HG03280 (cell line): ENCODE results near the gene ADCY9.
A peak's percentile ranks its signal among the peaks of the same experiment; 100 is the strongest.

ENCODE experiments used
- ATAC-seq: cut with Tn5 transposase; IDR thresholded peaks from one replicate; pipeline ENCODE4 v1.9.1; 2021; ENCODE audit warnings: mild to moderate bottlenecking, moderate library complexity; ENCODE audit not compliant: unreplicated experiment

Gene ADCY9

DNA sequence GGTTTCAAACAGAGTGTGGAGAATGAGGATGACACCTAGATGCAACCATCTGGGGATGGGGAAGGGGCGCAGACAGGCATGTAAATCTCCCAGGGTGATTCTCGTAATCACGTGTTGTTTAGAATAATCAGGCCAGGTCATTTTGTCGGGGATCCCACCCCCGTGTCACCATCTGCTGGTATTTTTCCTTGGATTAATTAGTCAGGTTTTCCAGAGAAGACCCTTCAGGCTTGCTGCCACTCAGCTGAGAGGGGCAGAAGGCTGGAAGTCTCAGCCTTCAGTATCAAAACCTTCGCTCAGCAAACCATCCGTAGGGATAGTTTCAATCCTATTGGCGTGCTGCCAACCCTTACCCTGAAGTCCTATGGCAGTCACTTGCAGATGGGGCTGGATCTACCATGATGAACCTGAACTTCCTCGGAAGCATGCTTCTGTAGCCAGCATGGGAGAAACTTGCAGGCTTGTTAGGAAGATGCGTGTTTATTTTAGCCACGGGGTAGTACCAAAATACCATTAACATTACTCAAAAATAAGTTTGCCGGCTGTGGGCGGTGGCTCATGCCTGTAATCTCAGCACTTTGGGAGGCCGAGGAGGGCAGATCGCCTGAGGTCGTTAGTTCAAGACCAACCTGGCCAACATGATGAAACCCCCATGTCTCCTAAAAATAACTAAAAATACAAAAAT is 7.5 kb upstream of the ADCY9 start:
- ATAC-seq = no peak

DNA sequence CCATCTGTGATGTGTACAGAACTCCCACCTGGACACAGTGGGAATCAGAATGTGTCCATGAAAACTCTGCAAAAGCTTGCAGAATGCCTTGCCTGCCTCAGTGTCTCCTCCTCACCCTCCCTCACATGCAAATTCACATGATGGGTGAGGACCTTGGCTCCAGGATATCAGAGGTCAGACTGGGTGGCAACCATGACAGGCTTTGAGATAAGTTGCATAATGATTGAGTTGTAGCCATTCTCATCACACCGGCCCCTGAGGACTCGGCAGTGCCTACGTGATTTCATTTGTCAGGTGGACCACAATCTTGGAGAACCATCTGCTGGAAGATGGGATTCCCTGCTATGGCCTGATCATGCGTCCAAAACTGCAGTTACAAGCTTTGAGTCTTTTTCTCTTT is 3.9 kb upstream of the ADCY9 start:
- no peak for ATAC-seq

DNA sequence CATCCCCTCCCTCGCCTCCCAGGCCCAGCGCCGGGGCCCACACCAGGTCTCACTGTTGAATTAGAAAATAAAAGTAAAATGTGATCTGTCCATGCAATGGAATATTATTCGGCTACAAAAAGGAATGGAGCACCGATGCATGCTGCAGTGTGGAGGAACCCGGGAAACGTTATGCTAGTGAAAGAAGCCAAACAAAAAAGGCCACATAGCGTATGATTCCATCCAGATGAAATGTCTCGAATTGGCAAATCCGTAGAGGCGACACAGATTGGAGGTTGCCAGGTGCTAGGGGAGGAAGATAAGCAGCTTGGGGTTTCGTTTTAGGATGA is 972 bp upstream of the ADCY9 start:
- no peak for ATAC-seq

DNA sequence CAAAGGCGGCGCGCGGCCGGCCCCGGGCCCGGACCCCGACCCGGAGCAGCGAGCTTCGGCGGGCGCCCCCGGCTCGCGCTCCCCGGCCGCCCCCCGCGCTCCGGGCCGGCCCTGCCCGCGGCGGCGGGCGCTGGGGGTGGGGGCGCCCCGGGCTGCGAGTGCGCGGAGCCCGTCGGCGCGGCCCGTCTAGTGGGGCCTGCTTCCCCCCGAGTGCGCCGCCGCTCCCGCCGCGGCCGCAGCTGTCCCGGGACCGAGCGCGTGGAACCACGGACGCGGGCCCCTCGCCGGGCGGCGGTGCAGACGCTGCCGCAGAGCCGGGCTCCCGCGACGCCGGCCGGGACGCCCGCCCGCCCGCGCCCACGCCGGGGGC is 308 bp downstream of the ADCY9 start:
- peak; percentile 13 for ATAC-seq

DNA sequence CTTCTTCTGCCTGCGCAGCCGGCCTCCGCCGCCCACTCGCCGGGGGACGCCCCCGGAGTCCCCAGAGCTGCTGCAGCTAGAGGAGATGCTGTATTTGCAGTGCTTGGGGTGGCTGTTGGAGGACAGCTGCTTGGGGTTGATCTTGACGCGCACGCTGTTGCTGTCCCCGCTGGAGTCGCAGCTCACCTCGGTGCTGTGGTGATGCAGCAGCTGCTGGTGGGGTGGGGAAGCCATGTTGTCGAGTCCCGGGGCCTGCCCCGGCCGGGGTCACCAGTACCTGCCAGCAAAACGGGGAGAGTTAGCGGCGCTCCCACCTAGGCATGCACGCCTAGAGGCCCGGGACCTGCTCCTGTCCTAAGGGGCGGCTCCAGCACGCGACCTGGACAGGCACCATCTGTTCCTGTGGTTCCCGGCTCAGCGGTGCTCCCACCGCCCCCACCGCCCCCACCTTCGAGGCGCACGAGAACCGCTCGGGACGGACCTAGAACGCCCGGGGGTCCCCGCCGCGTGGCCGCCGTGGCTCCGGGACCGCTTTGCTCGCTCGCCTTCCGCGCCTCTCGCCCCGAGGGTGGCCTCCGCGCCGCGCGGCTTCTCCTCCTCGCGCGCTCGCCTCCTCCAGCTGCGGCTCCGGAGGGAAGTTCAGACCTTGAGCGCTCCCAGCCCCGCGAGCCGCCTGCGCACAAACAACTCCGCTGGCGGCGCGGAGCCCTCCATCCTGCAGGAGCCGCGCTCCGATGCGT is 863 bp downstream of the ADCY9 start:
- peak; percentile 11 for ATAC-seq

DNA sequence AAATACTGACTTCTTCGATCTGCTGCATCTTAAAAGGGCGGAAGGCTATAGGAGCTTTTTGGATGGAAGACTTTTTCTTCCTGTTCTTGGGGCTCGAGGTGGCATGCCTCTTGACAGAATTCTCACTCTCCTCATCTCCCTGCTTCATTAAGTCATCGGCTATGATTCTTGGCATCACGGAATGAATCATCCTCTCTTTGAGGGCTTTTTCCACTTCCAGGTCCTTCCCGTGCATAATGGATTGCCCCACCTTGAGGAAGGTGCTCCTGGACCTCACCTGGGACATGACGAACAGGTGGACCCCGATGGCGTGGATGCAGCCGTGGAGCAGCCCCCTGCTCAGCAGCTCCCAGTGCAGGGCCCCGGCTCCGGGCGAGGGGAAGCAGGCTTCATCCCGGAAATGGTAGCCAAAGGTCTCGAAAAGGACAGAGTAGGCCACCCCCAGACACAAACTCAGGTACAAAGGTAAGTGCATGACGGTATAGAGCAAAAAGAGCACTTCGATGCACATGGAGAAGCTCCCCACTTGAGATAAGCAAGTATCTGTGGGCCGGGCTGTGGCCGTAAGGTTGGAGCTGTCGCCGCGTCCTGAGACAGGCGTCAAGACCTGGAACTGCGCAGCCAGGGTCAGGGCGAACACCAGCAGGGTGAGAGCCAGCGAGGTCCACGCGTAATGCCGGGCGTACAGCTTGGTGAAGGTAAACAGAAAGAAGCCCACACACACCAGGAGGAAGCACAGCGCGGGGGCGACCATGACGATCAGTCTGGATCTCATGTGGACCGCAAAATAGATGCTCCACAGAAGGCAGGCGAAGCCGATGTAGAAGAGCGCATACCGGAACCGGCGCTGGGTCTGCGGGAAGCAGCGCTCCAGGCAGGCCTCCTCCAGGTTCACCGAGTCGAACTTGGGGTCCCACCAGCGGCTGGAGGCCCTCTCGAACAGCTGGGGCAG is 1.7 kb downstream of the ADCY9 start:
- no peak for ATAC-seq

DNA sequence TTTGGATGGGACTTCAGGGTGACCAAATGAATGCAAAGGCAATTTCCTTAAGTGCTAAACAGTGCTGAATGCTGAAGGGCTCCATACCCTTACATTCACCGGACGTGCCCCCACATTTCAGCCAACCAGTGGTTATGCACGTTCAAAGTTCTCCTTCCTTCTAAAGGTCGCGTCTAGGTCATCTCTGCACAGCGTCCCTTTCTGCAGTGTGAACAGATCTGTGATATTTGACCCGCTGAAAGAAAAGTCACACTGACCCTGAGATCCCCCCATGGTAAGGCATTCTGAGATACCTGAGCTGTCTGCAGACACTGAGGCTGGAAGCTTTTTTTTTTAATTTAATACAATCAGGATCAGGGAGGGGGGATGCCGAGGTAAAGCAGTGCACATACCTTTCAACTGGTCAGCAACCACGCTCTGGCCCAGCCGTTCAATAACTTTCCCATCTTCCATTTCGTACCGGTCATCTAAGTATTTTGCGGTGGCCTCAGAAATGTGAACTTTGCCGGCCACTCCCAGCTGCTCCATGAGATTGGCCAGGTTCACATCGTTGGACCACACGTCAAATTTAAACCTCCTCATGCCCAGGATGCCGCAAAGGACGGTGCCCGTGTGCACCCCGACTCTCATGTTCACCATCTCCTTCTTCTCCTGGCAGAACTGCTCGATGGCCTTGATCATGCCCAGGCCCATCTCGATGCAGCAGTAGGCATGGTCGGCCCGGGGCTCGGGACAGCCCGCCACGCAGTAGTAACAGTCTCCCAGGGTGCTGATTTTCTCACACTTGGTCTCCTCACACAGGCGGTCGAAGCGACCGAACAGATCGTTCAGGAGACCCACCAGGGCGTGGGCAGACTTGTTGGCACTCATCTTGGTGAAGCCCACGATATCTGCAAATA is 2.6 kb downstream of the ADCY9 start:
- ATAC-seq = no peak

DNA sequence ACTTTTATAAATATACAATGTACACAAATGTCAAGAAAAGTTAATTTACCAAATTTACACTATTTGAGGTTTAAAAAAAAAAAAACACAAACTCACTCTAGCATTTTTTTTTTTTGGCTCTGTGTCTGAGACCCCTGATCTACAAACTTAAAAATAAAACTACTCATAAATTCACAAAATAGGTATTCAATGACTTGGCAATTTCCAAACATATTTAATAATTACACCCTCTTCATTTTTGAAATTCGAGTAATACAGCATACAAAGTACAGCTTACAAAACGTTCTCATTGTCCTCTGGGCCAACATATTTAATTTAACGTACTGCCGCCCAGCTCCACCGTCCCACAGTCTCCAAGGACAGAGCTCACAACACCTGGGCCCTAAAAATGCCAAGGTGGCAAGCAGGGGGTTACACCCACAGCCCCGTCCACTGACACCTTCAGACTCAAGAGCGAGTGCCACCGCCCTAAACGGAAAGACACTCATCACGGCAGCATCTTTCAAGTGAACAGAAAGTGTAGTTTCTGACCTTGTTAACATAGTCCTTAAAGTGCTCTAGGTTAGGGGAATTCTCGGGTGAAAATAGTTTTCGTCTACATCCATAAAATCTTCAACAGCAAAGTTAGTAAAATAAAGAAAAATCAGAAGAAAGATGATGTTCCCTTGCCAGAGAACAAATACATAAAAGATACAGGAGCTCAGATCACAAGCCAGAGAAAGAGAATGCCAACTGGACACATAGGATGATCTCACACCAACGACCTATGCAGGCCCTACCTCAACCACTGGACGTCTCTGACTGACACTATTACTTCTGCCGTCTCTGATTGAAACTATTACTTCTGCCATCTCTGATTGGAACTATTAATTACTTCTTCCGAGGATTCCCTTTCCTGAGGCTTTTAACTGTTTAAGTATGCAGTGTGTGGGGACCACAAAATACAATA is 4.2 kb downstream of the ADCY9 start:
- ATAC-seq = no peak

DNA sequence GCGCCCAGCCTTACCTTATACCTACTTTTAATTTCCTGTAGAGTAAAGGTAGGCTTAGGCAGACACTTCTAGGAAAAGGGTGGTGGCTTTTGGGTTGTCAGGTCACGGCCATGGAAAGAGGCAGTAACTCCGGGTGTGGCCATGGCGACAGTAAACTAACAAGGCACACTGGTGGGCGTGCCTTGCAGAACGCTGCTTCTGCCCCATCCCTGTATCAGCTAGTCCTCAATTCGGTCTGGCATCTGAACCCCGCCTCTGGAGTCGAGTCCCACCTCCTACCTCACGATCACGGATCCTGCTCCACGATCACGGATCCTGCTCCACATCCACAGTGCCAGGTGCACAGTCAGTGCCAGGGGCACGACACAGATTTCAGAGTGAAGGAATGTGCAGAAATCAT is 5.6 kb downstream of the ADCY9 start:
- no peak for ATAC-seq

DNA sequence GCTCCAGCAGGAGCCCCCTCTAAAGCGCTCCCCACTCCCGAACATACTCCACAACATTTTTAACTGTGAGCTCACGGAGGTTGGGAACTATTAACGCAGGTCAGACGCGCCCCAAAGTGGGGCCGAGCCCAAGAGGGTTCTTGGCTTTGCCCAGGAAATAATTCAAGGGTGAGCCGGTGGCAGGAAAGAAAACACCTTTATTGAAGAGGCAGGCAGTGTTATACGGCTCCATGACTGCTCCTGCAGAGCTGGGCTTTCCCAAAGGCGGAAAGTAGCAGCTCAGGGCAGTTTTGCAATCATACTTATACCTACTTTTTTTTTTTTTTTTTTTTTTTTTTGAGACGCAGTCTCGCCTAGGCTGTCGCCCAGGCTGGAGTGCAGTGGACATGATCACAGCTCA is 6.2 kb downstream of the ADCY9 start:
- no peak for ATAC-seq

DNA sequence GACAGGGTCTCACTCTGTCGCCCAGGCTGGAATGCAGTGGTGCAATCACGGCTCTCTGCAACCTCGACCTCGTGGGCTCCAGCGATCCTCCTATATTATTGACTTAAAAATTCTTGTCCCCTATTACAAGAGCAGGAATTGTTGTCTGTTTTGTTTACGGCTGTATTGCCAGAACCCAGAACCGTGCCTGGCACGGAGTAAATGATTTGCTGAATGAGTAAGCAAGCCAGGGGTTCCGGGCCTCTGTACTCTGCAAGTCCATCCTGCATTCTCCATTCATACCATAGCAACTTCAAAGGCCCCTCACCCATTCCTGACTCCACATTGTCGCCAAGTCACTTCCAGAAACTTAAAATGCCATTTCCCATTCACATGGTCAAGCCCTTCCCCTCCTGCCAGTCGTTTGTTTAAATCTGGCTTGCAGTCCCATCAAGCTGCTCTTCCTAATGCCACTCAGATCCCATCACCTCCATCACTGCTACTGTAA is 6.9 kb downstream of the ADCY9 start:
- no peak for ATAC-seq

DNA sequence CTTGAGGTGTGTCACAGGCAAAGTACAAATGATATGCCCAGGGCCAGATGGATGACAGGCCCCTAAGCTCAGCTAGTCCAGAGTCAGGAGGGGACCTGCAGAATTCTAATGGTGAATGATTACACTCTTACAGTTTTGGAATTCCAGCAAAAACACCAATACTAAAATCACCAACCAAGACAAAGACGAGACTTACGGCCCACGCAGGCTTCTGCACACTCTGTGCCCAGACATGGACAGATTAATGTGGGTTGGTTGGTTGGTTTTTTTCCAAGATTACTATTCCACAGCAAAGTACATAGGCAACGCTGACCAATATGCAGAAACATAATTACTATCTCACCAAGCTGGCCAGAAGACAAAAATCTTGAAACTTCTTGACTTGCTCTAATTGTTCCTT is 9.7 kb downstream of the ADCY9 start:
- ATAC-seq = no peak

DNA sequence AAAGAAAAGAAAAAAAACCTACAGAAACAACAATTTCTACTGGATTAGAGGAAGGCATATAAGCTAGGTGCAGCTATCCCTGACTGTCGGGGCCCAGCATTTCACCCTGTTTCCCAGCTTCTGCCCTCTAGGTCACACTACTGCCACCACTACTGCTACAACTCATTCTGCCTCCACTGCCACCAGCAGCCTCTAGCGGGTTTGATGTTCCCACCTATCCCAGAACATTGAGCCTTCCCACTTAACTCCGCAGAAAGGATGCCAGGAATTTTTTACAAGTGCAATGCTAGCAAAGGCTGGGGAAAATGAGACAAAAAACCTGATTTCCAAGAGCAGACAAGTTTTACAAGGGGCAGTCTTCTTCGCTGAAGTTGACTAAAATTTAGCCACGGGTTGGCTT is 10.4 kb downstream of the ADCY9 start:
- ATAC-seq = no peak

DNA sequence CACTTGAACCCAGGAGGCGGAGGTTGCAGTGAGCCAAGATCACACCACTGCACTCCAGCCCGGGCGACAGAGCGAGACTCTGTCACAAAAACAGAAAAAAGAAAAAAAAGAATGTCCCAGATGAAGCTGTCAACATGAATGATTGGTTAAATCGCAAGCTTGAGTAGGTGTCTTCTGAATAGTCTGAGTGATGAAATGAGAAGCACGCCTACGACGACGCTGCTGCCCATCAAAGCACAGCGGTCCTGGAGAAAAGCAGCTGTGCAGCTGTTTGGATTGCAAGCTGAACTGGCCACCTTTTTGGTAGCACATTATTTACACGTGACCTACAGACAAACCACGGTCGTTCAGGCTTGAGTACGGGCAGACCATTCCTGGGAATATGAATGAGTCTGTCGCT is 12.5 kb downstream of the ADCY9 start:
- no peak for ATAC-seq

DNA sequence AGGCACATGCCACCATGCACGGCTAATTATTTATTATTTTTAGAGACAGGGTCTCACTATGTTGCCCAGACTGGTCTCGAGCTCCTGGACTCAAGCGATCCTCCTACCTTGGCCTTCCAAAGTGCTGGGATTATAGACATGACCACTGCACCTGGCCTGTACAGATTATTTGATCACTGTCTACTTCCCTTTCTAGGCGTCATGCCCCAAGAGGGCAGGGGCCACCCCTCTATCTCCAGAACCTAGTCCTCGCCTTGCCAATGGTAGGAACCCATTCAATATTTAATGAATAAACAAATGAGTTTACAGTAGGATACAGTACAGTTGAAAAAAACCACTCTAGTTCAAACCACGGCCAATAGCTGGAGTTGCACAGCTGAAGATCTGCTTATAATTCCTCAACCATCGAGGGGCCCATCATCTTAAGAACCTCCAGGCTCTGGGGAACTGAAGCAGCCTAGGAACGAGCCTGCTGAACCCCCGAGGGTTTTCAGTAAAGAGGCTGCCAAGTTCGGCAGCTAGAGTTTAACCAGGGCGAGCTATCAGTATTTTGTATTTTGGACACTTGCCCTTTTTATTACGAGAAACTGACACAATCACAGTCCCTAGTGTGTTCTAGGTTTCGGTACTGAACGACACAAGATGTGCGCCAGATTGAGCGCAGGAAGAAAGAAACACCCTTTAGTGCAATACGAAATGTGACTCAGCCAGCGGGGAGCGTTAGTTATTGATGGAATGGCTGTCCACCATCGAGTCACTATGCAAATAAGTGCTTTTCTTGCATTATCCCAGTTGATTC is 14.6 kb downstream of the ADCY9 start:
- no peak for ATAC-seq

DNA sequence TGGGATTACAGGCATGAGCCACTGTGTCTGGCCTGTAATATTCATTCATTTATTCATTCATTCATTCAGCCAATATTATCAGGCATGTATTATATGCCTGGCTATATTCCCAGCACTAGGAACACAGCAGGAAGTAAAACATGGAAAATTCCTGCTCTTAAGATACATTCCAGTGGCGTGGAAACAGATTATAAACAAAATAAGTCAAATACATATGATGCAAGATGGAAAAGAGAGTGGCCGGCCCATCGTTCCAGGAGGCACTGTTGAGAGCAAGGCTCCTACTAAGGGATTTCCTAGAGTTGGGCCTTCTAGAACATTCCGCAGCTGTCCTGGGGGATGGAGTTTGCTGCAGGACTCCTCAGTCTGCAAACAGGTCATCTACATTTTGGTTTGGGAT is 17.7 kb downstream of the ADCY9 start:
- no peak for ATAC-seq

DNA sequence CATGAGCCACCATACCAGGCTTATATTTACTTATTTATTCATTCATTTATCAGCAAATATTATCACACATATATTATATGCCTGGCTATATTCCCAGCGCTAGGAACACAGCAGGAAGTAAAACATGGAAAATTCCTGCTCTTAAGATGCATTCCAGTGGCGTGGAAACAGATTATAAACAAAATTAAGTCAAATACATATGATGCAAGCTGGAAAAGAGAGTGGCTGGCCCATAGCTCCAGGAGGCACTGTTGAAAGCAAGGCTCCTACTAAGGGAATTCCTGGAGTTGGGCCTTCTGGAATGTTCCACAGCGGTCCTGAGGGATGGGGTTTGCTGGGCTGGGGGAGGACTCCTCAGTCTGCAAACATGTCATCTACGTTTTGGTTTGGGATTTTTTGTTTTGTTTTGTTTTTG is 18.4 kb downstream of the ADCY9 start:
- no peak for ATAC-seq

DNA sequence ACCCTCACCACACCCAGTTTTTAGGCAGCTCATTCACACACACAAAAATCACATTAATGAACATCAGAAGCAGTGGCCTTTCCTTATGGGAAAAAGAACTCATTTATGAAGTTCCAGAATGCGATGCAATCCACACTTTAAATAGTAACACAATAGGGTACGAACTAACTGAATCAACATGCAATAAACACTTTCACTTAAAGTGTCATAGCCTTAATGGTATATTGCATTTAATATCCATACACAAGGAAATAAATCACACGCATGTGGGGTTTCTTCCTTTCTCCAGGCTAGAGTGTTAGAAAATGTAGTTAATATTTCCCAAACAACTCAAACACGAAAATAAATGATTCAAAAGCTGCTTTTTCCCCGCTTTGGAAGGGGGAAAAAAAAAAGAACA is 19.7 kb downstream of the ADCY9 start:
- no peak for ATAC-seq
